Measurements from ENCODE around the gene TRMT5. TPM values are rescaled to one million over a fixed set of nuclear protein-coding genes. Genes with fewer than 3 reads are reported as not detected.
A peak's percentile ranks its signal among the peaks of the same experiment; 100 is the strongest.

Gene TRMT5
- total RNA-seq, 2 experiments from 2014 or later: 7.0 to 14.5 TPM

GRCh38 chr14:60968099-60968498, 12.8 kb downstream of the TRMT5 start:
- no TSS peak for BruUV-seq (replicated peaks)
- Histone ChIP-seq H3K27ac (ENCODE audit: low read depth, low read length, poor library complexity, severe bottlenecking) (no peak overlapping the region), H3K4me2 (ENCODE audit: low read length) (no peak overlapping the region), H3K79me2 (ENCODE audit: insufficient read depth, low read depth, low read length) (no peaks in the 10 kb centered on the region), H3K9me2 (ENCODE audit: insufficient read depth, low read length) (no peaks in the 10 kb centered on the region), H3K36me3 (ENCODE audit: insufficient read depth, low read length) (peaks cover 14% of the 10 kb centered on the region), H2AFZ (ENCODE audit: low read length) (no peak overlapping the region), H3K9me3 (ENCODE audit: low read length) (no peaks in the 10 kb centered on the region), H3K4me3 (ENCODE audit: low read depth, low read length, poor library complexity, severe bottlenecking) (no peak overlapping the region), H3K4me1 (ENCODE audit: insufficient read depth, low read length, poor library complexity, severe bottlenecking) (peaks cover 4% of the 10 kb centered on the region), H4K20me1 (ENCODE audit: insufficient read depth, low read length) (no peaks in the 10 kb centered on the region)
- no peak for DNase-seq (ENCODE audit: low spot score)
- no peak for TF ChIP-seq EZH2phosphoT487 (IDR thresholded peaks at IDR 0.05; ENCODE audit: borderline replicate concordance, low read depth, low read length)
- TF ChIP-seq, protein P1, sequence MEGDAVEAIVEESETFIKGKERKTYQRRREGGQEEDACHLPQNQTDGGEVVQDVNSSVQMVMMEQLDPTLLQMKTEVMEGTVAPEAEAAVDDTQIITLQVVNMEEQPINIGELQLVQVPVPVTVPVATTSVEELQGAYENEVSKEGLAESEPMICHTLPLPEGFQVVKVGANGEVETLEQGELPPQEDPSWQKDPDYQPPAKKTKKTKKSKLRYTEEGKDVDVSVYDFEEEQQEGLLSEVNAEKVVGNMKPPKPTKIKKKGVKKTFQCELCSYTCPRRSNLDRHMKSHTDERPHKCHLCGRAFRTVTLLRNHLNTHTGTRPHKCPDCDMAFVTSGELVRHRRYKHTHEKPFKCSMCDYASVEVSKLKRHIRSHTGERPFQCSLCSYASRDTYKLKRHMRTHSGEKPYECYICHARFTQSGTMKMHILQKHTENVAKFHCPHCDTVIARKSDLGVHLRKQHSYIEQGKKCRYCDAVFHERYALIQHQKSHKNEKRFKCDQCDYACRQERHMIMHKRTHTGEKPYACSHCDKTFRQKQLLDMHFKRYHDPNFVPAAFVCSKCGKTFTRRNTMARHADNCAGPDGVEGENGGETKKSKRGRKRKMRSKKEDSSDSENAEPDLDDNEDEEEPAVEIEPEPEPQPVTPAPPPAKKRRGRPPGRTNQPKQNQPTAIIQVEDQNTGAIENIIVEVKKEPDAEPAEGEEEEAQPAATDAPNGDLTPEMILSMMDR (conservative IDR thresholded peaks at IDR 0.05; ENCODE audit: low read length): no peak
- ChIA-PET CTCF (ENCODE audit: unreplicated experiment) (no interaction called here), POLR2A (interaction anchor here (0.7 to 1.3 kb wide), 4 partner anchors 11 to 231 kb away, joined by 3 to 7 read pairs (median 4); no protein-coding TSS in a partner anchor)
- intact Hi-C loops (cut with micrococcal nuclease; ENCODE audit: unreplicated experiment): no loop called here

GRCh38 chr14:60965402-60965801, 15.5 kb downstream of the TRMT5 start:
- Histone ChIP-seq H2AFZ (ENCODE audit: low read length) (no peak overlapping the region), H3K79me2 (ENCODE audit: insufficient read depth, low read depth, low read length) (no peaks in the 10 kb centered on the region), H3K4me1 (ENCODE audit: insufficient read depth, low read length, poor library complexity, severe bottlenecking) (peaks cover 4% of the 10 kb centered on the region), H3K4me2 (ENCODE audit: low read length) (no peak overlapping the region), H3K4me3 (ENCODE audit: low read depth, low read length, poor library complexity, severe bottlenecking) (no peak overlapping the region), H4K20me1 (ENCODE audit: insufficient read depth, low read length) (no peaks in the 10 kb centered on the region), H3K27ac (ENCODE audit: low read depth, low read length, poor library complexity, severe bottlenecking) (no peak overlapping the region), H3K9me3 (ENCODE audit: low read length) (no peaks in the 10 kb centered on the region), H3K9me2 (ENCODE audit: insufficient read depth, low read length) (no peaks in the 10 kb centered on the region), H3K36me3 (ENCODE audit: insufficient read depth, low read length) (no peaks in the 10 kb centered on the region; the same call in 1 of the 2 replicates)
- DNase-seq (ENCODE audit: low spot score): no peak
- no TSS peak for BruUV-seq (replicated peaks)
- intact Hi-C loops (cut with micrococcal nuclease; ENCODE audit: unreplicated experiment): no loop called here
- no peak for TF ChIP-seq EZH2phosphoT487 (IDR thresholded peaks at IDR 0.05; ENCODE audit: borderline replicate concordance, low read depth, low read length)
- TF ChIP-seq, protein P1 (conservative IDR thresholded peaks at IDR 0.05; ENCODE audit: low read length): no peak
- CTCF ChIA-PET (ENCODE audit: unreplicated experiment): no interaction called here
- POLR2A ChIA-PET: interaction anchor here (0.7 to 0.9 kb wide), 2 partner anchors 15 to 359 kb away, joined by 3 read pairs; no protein-coding TSS in a partner anchor

DNA sequence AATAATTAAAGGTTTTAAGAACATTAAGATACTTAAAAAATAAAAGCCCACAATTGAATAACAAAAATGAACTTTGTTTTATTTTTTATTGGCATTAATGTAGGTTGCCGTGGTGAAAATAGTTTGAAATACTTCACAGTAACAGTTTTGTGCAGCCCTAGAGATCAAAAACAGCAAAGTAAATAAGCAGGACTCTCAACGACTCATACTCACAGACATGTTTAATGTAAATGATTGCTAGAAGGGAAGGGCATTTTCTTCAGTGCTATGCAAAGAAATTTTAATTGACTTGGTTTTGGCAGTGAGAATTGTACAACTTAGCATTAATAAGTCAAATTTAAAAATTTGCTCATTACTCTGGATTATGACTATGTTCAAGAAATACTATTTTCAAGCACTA, 16.0 kb downstream of the TRMT5 start:
- ChIA-PET POLR2A (no interaction called here), CTCF (ENCODE audit: unreplicated experiment) (no interaction called here)
- Histone ChIP-seq H2AFZ (ENCODE audit: low read length) (no peak overlapping the region), H3K4me2 (ENCODE audit: low read length) (no peak overlapping the region), H3K4me3 (ENCODE audit: low read depth, low read length, poor library complexity, severe bottlenecking) (no peak overlapping the region), H4K20me1 (ENCODE audit: insufficient read depth, low read length) (no peaks in the 10 kb centered on the region), H3K79me2 (ENCODE audit: insufficient read depth, low read depth, low read length) (no peaks in the 10 kb centered on the region), H3K36me3 (ENCODE audit: insufficient read depth, low read length) (no peaks in the 10 kb centered on the region), H3K9me2 (ENCODE audit: insufficient read depth, low read length) (no peaks in the 10 kb centered on the region), H3K4me1 (ENCODE audit: insufficient read depth, low read length, poor library complexity, severe bottlenecking) (peaks cover 4% of the 10 kb centered on the region), H3K9me3 (ENCODE audit: low read length) (no peaks in the 10 kb centered on the region), H3K27ac (ENCODE audit: low read depth, low read length, poor library complexity, severe bottlenecking) (no peak overlapping the region)
- no peak for DNase-seq (ENCODE audit: low spot score)
- intact Hi-C loops (cut with micrococcal nuclease; ENCODE audit: unreplicated experiment): no loop called here
- TSS peak; percentile 14 for BruUV-seq (replicated peaks)
- TF ChIP-seq, protein P1 (conservative IDR thresholded peaks at IDR 0.05; ENCODE audit: low read length): no peak
- no peak for TF ChIP-seq EZH2phosphoT487 (IDR thresholded peaks at IDR 0.05; ENCODE audit: borderline replicate concordance, low read depth, low read length)
